Measurements from ENCODE around the gene AXIN1.

DNA sequence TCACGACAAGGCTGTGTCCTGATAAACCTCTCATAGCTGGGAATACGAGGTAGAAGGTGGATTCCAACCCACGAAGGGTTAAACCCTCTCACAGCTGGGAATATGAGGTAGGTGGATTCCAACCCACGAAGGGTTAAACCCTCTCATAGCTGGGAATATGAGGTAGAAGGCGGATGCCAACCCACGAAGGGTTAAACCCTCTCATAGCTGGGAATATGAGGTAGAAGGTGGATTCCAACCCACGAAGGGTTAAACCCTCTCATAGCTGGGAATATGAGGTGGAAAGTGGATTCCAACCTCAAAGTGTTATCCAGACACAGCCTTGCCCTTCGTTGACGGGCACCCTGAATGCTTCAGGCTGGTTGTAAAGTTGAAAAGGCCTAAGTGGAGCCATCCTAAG is 31.0 kb downstream of the AXIN1 start:
- TF ChIP-seq, protein P1, sequence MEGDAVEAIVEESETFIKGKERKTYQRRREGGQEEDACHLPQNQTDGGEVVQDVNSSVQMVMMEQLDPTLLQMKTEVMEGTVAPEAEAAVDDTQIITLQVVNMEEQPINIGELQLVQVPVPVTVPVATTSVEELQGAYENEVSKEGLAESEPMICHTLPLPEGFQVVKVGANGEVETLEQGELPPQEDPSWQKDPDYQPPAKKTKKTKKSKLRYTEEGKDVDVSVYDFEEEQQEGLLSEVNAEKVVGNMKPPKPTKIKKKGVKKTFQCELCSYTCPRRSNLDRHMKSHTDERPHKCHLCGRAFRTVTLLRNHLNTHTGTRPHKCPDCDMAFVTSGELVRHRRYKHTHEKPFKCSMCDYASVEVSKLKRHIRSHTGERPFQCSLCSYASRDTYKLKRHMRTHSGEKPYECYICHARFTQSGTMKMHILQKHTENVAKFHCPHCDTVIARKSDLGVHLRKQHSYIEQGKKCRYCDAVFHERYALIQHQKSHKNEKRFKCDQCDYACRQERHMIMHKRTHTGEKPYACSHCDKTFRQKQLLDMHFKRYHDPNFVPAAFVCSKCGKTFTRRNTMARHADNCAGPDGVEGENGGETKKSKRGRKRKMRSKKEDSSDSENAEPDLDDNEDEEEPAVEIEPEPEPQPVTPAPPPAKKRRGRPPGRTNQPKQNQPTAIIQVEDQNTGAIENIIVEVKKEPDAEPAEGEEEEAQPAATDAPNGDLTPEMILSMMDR (conservative IDR thresholded peaks at IDR 0.05): no peak
- TF ChIP-seq EZH2 (IDR thresholded peaks at IDR 0.05; ENCODE audit: low read depth): no peak

Data from PC-9 (cell line).